ENCODE data around the gene RGS6.

The RGS6 gene

DNA sequence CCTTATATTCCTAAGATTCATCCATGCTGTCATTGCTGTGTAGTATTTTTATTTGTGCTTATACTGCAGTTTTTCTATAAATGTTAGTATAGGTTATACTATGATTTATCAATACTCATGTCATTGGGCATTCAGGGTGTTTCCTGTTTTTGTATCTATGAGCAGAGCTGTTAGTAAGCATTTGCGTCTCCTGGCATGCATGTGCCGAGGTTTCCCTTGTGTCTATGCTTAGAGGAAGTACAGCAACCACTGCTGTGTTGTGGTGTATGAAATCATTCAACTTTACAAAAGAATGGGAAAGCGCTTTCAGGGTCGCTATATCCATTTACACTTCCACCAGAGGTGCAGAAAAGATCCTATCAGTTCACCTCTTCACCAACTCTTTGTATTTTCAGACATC is 122.7 kb downstream of the RGS6 start:
- TF ChIP-seq, protein P1, sequence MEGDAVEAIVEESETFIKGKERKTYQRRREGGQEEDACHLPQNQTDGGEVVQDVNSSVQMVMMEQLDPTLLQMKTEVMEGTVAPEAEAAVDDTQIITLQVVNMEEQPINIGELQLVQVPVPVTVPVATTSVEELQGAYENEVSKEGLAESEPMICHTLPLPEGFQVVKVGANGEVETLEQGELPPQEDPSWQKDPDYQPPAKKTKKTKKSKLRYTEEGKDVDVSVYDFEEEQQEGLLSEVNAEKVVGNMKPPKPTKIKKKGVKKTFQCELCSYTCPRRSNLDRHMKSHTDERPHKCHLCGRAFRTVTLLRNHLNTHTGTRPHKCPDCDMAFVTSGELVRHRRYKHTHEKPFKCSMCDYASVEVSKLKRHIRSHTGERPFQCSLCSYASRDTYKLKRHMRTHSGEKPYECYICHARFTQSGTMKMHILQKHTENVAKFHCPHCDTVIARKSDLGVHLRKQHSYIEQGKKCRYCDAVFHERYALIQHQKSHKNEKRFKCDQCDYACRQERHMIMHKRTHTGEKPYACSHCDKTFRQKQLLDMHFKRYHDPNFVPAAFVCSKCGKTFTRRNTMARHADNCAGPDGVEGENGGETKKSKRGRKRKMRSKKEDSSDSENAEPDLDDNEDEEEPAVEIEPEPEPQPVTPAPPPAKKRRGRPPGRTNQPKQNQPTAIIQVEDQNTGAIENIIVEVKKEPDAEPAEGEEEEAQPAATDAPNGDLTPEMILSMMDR (IDR thresholded peaks at IDR 0.05; ENCODE audit: low read depth, low read length, missing control alignments), result no peak
- no peak for DNase-seq (ENCODE audit: low read depth)
- no peak overlapping the region for H3K4me3 ChIP-seq (ENCODE audit: low read depth, low read length)

DNA sequence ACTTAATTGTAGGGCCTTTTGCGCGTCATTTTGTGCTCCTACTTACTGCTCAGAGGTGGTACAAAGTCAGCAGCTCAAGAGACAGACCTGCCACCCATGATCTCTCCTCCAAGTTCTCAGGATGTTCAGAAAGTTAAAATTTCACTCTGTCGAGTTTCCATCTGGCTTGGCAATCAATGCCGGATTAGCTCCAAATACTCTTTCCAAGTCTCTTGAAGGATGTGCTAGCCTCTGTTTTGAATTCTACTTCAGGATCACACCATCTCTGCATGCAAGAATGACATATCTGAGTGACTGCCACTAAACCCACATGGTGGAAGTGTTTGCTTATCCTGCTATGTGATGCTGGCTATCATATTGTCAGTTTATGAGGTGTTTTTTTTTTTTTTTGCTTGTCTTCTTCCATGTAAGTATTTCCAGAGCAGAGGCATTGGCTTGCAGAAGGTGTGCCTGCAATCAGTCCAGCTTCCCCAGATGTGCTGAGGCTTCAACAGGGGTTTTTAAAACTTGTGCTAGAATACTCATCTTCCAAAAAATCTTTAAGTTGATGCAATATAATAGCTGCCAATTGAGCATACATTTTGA is 125.6 kb downstream of the RGS6 start:
- no peak for DNase-seq (ENCODE audit: low read depth)
- TF ChIP-seq, protein P1 (IDR thresholded peaks at IDR 0.05; ENCODE audit: low read depth, low read length, missing control alignments), result no peak
- H3K4me3 ChIP-seq (ENCODE audit: low read depth, low read length), result no peak overlapping the region

DNA sequence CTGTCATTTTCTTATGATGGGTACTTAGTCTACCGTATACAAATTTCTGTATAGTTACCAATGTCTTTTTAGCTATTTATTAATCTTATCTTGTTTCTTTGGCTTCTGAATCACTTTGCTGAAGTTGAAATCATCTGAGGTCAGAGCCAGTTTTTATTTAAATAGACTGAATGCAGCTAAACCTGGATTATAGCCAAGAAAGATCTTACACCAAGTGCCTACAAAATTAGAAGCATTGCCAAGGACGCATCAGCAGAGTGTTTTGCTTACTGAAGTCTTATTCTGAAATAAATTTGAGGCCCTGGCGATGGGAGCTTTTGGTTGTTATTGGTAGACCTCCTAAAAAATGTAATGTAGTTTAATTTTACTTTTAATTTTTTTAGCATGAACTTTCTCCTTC is 128.2 kb downstream of the RGS6 start:
- no peak overlapping the region for H3K4me3 ChIP-seq (ENCODE audit: low read depth, low read length)
- no peak for DNase-seq (ENCODE audit: low read depth)
- TF ChIP-seq, protein P1 (IDR thresholded peaks at IDR 0.05; ENCODE audit: low read depth, low read length, missing control alignments), result no peak

DNA sequence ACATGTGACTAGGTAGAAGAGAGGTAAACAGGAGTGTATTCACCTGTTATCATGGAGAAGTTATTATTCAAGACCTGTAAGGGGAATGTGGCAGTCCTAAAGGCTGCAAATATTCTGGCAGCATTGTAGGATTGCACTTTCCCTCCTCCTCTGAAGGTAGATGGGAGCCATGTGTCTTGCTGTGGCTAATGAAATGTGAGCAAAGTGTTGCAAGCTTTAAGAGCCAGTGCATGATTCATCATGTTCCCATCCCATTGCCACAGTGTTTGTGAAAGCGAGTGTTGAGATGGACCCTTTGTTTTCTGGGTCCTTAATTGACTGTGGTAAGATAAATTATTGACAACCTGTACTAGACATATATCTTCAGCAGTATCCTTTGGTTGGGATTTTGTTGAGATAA is 128.7 kb downstream of the RGS6 start:
- no peak overlapping the region for H3K4me3 ChIP-seq (ENCODE audit: low read depth, low read length)
- no peak for DNase-seq (ENCODE audit: low read depth)
- TF ChIP-seq, protein P1 (IDR thresholded peaks at IDR 0.05; ENCODE audit: low read depth, low read length, missing control alignments), result no peak

DNA sequence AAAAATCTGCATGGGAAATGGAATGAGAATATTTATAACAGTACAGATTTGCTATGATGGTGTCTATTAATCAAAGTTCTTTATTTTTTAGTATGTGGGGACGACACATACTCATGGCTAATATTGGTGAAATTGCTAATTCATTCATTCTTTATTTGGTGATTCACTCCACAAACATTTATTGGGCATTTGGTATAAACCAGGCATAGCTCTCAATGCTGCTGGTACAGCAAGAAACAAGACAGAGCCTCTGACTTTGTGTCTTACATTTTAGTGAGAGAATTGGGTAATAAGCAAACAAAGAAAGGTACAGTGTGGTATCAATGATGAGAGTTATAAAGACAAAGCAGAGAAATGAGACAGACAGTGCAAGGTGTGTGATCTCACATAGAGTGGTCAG is 129.5 kb downstream of the RGS6 start:
- H3K4me3 ChIP-seq (ENCODE audit: low read depth, low read length), result no peak overlapping the region
- no peak for DNase-seq (ENCODE audit: low read depth)
- TF ChIP-seq, protein P1 (IDR thresholded peaks at IDR 0.05; ENCODE audit: low read depth, low read length, missing control alignments), result no peak

DNA sequence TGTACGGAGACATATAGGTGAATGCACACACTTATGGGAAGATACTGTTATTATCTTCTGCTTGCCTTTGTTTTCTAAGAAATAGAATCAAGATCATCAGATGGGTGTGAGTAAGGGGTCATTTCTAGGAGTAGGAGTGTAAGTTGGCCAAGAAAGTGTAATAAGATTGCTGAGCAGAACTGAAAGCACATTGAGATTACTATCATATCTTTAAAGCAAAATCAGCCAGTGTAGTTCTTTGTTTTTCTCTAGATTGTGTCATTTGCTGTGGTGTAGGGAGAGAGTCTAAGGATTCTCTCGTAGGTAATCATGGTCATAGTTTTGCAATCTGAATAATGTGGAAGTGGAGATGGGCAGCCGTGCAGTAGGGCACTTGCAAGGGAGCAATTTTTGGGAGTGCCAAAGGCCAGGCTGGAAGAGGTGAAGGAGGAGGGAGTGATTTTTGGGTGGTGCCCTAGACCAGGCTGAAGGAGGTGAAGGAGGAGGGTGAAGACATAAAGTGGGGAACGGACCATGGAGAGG is 131.6 kb downstream of the RGS6 start:
- TF ChIP-seq, protein P1 (IDR thresholded peaks at IDR 0.05; ENCODE audit: low read depth, low read length, missing control alignments), result no peak
- DNase-seq (ENCODE audit: low read depth), result no peak
- no peak overlapping the region for H3K4me3 ChIP-seq (ENCODE audit: low read depth, low read length)

DNA sequence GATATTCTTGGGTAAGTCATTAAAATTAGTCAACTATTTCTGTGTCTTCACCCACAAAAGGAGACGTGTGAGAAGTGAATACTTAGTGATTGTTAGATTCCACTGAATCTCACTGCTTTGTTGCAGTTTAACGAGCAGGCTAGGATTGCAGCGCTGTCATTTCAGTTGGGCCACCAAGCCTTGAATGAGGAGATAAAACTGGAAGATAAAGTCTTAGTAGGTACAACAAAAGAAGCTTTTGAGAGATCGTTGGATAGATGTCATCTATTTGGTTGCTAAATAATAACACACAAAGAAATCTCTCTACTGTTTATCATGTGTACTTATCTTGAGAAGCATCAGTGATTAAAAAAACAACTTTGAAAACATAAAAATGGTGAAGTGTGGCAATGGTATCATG is 132.3 kb downstream of the RGS6 start:
- TF ChIP-seq, protein P1 (IDR thresholded peaks at IDR 0.05; ENCODE audit: low read depth, low read length, missing control alignments), result no peak
- DNase-seq (ENCODE audit: low read depth), result no peak
- H3K4me3 ChIP-seq (ENCODE audit: low read depth, low read length), result no peak overlapping the region

Measured in GM12864 (cell line).